NCI-H2171 treated with DMSO at 0.1 percent for 48 hours (cell line): ENCODE measurements around the gene PHACTR2.

Experiments used
- DNase-seq: peaks from one replicate; lab custom pipeline; 2025; lab: John Stamatoyannopoulos, UW

The PHACTR2 gene

DNA sequence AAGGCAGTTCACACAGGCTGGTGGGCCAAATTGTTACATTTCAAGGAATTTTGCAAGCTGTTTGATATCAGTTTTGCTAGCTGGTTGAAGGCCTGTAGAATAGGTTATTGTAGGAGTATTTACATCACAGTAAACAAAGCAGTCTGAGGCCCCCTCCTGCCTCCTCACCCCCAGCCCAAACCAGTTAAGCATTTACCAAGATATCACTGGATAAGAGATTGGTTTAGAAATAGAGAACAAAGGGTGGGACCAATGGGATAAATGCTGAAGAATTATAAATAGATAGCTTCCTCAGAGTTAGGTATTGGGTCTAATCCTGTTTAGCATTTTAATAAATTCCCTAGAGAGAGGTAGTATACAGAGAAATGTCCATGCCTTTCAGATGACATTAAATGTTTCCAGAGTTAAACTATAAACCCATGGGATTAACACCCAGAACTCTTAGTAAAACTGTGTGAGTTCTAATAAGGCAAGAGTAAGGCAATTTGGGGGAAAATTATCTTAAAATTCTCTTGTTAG, 2.3 kb upstream of the PHACTR2 start:
- no peak for DNase-seq

DNA sequence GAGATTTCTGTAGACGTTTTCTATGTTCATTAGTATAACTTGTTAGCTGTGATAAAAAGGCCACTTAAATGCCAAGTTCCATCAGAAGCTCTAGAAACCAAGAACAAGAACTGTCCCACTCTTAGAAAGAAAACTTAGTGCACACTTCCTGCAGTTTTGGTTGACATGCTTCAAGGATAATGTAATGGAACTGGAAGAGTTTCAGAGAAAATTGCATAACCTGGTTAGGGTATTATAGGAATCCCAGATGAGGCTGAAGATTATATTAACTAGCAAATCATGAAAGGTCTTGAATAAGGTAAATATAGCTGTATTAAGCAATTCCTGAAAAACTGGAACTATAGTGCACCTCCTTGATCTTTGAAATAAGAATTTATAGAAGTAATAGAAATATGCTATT, 1.8 kb upstream of the PHACTR2 start:
- no peak for DNase-seq

DNA sequence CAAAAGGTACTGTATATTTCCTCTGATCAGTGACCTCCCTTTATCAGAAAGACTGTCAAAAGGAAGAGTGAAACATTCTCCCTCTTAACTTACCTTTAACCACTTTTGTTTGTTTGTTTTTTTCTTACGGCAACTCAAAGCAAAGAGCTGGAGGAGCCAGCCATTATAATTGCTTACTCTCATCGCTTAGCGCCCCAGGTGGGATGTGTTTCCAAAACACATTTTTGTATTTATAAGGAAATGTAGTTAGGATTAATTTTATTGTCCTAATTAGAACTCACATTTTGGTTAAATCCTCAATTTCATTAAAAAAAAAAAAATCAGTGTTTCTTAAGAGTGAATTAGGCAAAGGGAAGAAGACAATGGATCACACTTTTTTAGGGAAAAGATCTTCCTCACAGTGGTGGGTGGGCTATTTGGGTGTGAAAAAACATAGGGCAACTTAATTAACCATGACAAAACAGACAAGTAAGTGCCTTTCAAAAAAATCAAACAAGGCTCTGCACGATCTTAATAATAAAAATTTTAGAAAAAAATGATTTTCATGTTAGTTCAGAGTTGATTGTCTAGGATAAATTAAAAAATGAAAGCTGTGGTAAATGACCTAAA, 1.2 kb upstream of the PHACTR2 start:
- no peak for DNase-seq

DNA sequence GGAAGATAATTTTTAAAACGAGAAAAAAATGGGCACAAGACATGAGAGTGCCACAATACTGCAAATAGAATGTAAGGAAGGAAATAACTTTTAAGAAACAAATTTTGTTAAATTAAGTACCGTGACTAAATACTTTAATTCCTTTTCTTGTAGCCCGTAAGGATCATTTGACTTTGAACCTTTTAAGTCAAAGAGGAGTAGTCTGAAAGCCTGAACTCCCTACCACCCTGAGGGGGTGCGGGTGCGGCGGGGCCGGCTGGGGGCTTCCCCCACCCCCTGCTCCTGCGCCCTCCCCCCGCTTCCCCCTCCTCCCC, 231 bp upstream of the PHACTR2 start:
- DNase-seq = no peak

DNA sequence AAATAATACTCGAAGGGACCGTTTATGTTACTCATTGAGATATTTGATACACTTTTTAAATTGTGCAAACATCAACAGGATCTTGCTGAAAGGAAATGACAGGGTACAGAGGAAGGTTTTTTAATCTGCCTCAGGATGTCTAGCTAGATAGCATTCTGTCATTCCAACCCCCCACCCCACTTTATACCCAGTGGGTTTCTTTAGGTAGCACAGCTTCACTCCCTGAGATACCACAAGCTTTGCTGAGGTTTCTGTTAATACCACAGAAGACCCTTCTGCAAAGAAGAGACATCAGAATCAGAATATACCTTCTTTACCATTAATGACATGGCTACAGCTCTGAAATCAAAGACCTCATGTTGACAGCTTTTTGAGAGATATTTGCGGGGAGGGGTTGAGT, 1.3 kb downstream of the PHACTR2 start:
- no peak for DNase-seq

DNA sequence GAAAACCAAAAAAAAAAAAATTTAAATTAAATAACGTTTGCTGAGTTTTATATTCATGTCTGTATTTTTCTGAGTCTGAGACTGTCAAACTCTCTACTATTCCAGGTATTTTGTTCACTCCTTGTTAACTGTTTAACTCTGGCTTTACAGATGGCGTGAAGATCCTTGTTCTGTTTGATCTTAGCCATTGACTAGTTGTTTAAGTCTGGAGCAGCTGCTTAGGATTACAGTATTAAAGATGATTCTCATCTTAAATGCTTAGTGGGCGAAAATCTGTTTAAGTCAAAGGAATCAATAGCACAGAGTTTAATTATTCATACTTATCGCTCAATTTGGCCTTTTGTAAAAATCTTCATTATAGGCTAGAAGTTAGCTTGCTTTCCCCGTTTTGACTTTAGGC, 2.4 kb downstream of the PHACTR2 start:
- no peak for DNase-seq

DNA sequence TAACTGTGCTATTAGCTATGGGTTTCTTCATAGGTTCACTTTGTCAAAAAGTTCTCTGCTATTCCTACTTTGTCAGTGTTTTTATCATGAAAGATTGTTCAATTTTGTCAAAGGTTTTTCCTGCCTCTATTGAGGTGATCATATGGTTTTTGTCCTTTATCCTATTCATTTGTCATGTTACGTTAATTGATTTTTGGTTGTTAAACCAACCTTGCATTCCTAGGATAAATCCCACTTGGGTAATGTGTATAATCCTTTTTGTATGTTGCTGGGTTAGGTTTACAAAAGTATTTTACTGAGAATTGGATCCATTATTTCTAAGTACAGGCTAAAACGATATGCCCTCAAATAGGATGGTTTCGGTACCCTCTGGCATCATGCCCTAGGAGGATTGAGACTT, 5.0 kb downstream of the PHACTR2 start:
- DNase-seq = no peak

DNA sequence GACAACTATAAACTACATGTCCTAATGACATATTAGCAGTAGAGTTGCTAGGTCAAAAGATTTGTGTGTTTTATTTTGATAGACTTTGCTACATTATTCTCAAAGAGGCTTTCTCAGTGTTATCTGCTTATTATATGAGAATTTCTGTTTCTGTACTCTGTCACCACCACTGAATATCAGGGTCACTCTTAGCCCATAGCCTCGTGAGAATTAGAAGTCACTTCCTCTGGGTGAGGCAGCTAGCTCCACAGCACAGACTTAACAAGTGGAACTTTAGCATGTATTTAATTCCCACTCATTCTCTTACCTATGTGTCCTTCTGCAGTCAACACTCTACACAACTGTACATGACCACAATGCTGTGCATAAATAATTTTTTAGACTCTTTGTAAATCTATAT, 6.7 kb downstream of the PHACTR2 start:
- DNase-seq = no peak

DNA sequence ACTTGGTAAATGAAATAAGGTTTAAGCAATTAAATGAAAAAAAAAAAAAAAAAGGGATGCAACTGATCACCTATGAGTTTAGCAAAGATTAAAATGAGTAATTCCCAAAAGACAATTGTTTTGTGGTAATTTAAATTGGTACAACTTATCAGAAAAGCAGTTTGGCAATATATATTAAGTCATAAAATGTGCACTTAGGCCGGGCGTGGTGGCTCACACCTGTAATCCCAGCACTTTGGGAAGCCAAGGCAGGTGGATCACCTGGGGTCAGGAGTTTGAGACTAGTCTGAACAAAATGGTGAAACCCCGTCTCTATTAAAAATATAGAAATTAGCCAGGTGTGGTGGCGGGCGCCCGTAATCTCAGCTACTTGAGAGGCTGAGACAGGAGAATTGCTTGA, 7.9 kb downstream of the PHACTR2 start:
- DNase-seq = no peak

DNA sequence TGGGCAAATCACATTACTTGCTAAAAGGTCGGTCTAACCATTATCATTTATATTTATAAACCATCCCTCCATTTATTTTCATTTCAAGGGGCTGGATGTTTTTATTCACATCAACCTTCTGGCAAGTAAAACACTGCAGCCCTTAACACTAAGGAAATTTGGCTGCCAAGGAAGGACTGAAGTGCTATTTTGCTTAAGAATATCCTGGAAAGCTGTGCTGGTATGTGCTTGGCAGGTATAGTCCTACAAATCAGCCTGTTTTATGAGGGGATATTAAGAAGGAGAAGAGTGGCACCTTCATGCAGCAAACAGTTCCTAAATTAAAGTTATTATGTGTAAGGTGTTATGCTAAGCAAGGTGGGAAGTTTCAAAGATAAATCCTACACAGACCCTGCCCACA, 9.8 kb downstream of the PHACTR2 start:
- no peak for DNase-seq

DNA sequence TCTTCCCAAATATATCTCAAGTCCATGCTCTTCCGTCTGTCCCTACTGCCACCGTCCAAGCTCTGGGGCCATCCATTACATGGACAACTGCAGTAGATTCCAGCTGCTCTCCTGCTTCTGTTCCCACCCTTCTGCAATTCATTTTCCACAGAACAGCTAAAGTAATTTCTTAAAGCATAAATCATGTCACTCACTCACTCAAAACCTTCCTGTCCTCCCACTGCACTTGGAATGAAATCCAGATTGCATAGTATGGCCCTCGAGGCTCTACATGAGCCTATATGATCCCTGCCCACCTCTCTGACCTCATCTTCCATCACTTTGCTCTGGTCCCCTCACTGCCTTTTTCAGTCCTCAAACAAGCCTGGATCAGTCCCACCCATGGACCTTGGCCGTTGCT, 10.9 kb downstream of the PHACTR2 start:
- DNase-seq = no peak

DNA sequence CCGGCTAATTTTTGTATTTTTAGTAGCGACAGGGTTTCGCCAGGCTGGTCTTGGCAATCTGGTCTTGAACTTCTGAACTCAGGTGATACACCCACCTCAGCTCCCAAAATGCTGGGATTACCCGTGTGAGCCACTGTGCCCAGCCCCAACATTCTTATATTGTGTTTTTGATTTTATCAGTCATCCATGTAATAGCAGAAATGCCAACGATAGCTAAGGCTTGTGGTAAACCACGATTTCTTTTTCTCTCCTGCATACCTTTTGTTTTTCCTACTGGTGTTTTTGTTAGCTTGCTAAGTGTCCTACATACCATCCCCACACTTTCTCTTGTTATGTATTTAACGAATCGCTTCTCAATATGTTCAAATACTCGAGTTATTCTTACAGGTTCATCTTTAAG, 12.1 kb downstream of the PHACTR2 start:
- no peak for DNase-seq

DNA sequence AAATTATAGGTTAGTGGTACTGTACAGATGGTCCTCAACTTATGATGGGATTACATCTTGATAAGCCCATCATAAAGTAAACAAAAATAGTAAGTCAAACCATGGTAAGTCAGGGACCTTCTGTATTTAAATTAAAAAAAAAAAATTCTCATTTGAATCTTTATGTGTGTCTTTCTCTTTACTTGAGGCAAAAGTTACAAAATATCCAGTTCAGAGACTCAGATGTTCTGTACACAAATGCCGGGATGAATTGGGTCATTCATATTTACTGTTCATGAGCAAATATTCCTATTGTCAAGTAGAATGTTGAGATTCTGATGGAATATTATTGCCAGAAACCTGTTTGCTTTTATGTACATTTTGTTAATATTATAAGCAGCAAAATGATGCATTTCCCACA, 13.4 kb downstream of the PHACTR2 start:
- DNase-seq = no peak

DNA sequence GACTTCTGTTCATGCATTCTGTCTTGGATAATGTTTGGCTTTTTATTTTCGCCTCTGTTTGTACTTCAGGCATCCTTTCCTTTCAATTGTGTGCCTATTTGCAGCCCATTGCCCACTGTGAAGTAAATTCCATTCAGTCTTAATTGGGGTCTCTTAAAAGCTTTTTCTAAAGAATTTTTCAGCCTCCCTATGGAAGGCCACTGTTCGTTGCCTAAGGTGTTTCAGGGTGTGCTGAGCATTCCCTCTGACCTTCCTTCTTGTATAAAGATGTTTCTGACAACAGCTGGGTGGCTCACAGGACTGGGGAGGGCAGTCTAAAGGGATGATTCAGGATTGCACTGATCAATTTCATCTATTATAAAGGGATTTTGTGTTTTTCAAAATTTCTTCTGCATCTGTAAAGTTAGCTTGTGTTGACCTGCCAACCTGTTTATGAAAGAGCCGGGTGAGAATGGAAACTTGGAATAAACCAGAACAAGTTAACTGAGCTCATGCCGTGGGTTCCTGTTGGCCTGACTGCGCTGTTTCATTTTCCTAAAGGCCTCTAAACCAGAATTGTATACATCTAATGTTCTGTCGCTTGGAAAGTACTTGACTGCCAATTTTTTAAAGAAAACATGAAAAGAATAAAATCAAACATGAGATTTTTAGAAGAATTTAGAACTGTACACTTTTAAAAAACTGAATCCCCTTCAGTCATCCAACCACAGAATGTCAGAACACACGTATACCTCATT, 14.3 kb downstream of the PHACTR2 start:
- DNase-seq = no peak

DNA sequence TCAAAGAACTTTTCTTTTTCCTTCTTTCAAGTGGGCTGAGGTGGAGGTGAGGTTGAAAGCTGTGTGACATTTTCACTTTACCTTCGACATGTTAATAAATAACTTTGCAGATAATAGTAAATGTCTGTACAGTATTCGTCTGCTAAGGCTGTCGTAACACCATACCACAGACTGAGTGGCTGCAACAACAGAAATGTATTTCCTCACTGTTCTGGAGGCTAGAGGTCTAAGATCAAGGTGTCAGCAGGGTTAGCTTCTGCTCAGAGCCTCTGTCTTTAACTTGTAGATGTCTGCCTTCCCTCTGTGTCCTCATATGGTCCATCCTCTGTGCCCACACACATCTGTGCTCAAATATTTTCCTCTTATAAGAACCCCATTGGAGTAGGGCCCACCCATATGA, 14.9 kb downstream of the PHACTR2 start:
- no peak for DNase-seq

DNA sequence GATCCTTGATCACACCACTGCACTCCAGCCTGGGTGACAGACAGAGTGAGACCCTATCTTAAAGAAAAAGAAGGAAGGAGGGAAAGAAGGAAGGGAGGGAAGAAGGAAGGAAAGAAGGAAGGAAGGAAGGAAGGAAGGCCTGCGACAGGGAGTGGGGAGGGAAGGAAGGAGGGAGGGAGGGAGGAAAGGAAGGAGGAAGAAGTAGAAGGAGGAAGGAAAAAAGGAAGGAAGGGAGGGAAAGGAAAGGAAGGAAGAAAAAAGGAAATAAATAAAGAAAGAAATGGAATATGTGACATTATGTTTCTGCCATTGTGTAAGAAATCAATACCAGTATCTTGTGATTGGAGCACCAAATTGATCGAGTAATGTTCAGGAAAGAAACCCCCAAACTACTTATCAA, 16.2 kb downstream of the PHACTR2 start:
- DNase-seq = no peak

DNA sequence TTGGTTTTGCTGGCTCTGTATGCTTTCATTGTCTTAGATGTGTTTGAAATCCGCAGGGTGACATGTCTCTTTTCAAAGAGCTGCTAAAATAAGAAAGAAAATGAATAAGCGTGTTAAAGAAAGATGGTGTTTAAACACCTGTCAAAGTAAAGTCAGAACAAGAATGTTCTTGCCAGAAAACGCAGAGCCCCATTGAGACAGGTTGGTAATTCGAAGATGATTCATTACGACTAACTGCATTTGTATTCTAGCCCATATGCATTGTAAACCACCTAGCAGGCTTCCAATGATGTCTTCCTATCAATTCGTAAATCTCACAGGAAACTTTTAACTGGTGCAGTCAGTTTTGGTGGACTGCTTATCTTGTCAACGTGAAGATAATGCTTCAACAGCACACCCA, 16.8 kb downstream of the PHACTR2 start:
- no peak for DNase-seq

DNA sequence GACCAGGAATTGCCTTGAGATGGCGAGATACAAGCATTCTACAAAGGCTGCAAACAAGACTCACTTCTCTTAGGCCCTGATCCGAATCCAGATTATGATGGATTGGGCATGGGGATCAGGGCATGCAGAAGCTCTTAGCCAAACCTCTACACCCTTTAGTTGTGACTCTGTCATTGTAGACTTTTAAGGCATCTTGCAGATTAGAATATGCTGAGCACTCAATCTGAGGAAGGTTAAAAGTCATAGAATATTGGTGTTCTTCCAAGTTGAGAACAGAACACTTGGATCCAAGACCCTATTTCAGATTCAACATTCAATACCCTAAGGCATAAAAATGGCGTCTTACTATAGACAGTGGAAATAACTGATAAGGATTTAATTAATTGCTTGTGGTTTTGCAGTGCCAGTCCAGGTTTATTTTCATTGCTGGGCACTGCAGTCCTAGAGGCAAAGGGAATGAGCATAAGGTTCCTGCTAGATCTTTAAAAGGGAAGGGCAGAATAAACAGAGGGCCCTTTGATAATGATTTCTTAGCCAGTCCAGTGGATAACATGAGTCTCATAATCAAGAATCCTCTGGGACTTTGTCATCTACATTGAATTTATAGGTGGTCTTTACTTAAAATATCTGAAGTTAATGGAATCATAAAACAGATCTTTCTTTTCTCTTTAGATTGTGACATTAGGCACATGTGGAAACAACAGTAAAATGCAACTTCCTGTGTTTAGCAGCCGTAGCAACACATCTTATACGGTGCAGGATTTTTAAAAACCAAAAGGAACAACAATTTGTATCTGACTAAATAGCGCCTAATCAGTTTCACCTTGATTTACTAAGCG, 17.6 kb downstream of the PHACTR2 start:
- no peak for DNase-seq

DNA sequence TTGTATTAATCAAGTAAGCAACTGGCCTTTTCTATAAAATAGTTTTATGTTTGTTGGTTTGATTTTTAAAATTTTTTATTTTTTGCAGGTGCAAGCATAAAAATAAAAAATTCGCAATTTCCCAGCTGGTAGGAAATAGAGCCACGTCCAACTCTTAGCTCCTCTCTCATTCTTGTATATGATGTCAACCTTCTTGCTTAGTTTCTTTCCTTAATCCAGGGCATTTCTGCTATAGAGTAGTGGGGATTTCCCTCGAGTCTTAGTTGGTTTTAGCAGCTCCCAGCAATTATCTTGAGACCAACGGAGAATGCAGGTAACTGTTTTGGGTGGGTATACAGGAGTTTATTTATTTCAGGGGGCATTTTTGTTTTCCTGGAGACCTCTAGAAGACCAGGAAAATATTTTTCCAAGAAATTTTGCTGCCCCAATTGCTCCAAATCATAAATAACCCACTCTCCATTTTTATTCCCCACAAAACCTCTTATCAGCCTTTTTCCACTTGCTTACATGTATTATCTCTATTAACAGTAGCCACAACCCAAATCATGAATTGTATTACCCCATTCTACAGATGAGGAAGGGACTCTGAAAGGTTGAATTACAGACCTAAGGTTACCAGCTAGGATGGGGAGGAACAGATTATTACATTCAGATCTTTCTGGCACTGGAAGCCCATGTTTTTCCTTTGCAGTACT, 18.4 kb downstream of the PHACTR2 start:
- no peak for DNase-seq

DNA sequence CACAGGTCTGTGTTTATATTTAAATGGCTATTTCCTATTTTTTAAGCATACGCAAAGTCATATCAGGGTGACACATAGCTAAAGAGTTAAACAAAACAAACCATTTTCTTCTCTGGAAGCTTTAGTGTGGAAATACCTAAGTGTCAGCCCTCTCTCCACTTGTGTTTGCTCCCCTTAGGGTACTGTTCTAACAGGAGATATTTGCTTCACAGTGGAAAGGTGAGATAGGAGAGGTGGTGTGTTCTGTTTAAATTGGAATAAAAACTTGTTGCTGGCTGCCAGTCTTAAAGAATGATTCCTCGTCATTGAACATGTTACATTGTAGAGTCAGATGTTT, 18.9 kb downstream of the PHACTR2 start:
- no peak for DNase-seq

DNA sequence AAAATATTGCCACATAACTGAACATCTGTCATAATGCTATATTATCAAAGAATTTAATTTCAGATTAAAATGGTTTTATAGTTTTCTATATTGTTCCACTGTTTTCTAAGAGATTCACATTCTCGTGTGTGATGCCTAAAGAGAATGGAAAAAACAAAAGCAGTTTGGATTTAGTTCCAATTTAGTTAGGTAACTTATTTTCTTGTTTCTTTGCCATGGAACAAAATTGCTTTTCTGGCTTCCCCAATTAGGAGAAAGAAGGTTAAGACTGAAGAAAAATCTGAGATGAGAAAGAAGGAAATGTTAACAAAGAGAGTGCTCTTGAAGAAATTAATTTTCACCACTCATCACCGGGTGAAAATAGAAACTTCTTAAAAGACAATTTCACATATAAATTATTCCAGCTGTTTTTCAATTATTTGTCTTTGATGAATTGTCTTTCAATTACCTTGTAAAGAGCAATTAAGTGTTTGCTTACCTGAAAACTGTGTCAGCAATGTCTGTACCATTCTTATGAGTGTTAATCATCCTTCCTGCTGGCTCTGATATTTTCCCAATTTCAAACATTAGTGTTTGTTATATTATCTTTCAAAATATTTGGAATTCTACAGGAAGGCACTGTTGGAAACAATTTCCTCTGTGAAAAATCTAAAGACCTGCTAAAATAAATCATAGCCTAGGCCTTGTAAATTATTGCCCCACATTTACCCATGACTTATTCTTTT, 19.5 kb downstream of the PHACTR2 start:
- DNase-seq = no peak

DNA sequence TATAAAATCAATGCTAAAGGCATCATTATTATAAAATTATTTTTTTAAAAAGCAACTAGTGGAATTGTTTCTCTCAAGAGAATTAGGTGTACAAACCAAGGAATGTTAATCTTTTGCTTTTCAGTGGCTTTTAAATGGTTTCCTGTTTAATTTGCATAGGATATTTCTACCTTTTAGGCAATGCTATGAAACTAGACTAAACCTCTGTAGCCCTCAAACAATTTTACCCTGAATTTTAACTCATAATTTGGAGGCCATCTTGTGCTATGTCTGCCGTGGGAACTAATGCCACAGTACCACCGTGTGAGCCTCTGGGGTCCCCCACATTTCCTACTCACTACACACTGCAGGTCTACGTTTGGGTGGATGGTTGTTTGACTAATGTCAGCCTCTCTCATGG, 20.6 kb downstream of the PHACTR2 start:
- DNase-seq = no peak
